Measurements from ENCODE around the gene MMRN1.
A peak's percentile ranks its signal among the peaks of the same experiment; 100 is the strongest.

Gene MMRN1

GRCh38 chr4:89894649-89895550 is at the start of gene MMRN1:
MMRN1 (plus strand) TSS chr4:89894854; CDS start chr4:89894972, 118 bp downstream.
- no peak for DNase-seq (ENCODE audit: low spot score)
- ChIA-PET POLR2A (ENCODE audit: low non-redundant PET) (no interaction called here), CTCF (interaction anchor here (0.6 to 0.7 kb wide), 2 partner anchors 10 to 396 kb away, joined by 3 read pairs; no protein-coding TSS in a partner anchor)
- H3K27ac ChIP-seq: no peak within 1 kb of the TSS
- TF ChIP-seq CTCF (conservative IDR thresholded peaks at IDR 0.05; ENCODE audit: low read depth): no peak

GRCh38 chr4:89847571-89848325 is 46.9 kb upstream of the MMRN1 start:
- POLR2A ChIA-PET (ENCODE audit: low non-redundant PET): no interaction called here
- CTCF ChIA-PET: no interaction called here
- TF ChIP-seq CTCF (conservative IDR thresholded peaks at IDR 0.05; ENCODE audit: low read depth): no peak
- peak overlapping the region; percentile 77 for H3K27ac ChIP-seq
- peak; percentile 42 for DNase-seq (ENCODE audit: low spot score)

GRCh38 chr4:89855236-89855635 is 39.4 kb upstream of the MMRN1 start:
- no peak overlapping the region for H3K27ac ChIP-seq
- CTCF ChIA-PET: no interaction called here
- DNase-seq (ENCODE audit: low spot score): no peak
- POLR2A ChIA-PET (ENCODE audit: low non-redundant PET): no interaction called here
- TF ChIP-seq CTCF (conservative IDR thresholded peaks at IDR 0.05; ENCODE audit: low read depth): no peak

GRCh38 chr4:89860971-89861370 is 33.7 kb upstream of the MMRN1 start:
- H3K27ac ChIP-seq: no peak overlapping the region
- no peak for TF ChIP-seq CTCF (conservative IDR thresholded peaks at IDR 0.05; ENCODE audit: low read depth)
- POLR2A ChIA-PET (ENCODE audit: low non-redundant PET): no interaction called here
- no peak for DNase-seq (ENCODE audit: low spot score)
- CTCF ChIA-PET: no interaction called here

GRCh38 chr4:89863533-89863932 is 31.1 kb upstream of the MMRN1 start:
- H3K27ac ChIP-seq: no peak overlapping the region
- ChIA-PET POLR2A (ENCODE audit: low non-redundant PET) (no interaction called here), CTCF (interaction anchor here (0.6 kb wide), 1 partner anchor 167 kb away, joined by 3 read pairs; no protein-coding TSS in a partner anchor)
- DNase-seq (ENCODE audit: low spot score): no peak
- TF ChIP-seq CTCF (conservative IDR thresholded peaks at IDR 0.05; ENCODE audit: low read depth): no peak

- H3K27ac ChIP-seq: no peak overlapping the region
- TF ChIP-seq CTCF (conservative IDR thresholded peaks at IDR 0.05; ENCODE audit: low read depth): no peak
- ChIA-PET POLR2A (ENCODE audit: low non-redundant PET) (no interaction called here), CTCF (interaction anchor here (0.7 to 1.2 kb wide), 5 partner anchors 32 to 227 kb away, joined by 3 to 13 read pairs (median 6); no protein-coding TSS in a partner anchor)
- DNase-seq (ENCODE audit: low spot score): no peak
Observed at GRCh38 chr4:89868276-89868675, 26.4 kb upstream of the MMRN1 start.
